GM19035 (cell line): Measurements from ENCODE around the gene LOC101059915.

Source experiments
- ATAC-seq: cut with Tn5 transposase; IDR thresholded peaks from one replicate; pipeline ENCODE4 v1.9.1; 2021; ENCODE audit not compliant: unreplicated experiment

LOC101059915 gene

GRCh38 chrX:71667328-71668247 is at the start of gene LOC101059915:
Gene LOC101059915, plus strand, starts transcription at chrX:71667546.
- no peak for ATAC-seq

GRCh38 chrX:71617742-71618141 is 49.6 kb upstream of the LOC101059915 start:
- ATAC-seq, result no peak

DNA sequence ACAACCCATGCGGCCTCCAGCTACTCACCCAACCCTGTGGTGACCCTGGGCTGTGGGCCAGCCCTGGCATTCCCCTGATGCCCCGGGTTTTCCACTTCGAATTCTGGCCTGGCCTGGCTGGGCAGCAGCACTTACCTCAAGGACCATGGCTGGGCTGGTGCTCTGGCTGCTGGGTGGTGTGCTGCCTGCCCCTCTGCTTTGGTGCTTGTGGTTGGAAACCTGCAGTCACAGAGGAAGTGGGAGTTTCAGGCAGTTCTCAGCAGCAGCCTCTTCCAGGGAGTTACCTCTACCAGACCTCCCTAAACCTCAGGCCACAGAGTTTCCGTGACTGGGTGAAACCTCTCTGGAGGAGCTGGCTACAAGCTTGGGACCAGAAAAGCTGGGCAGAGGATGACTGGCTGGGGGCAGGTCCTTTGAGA is 49.0 kb upstream of the LOC101059915 start, which contains the start of gene CXCR3:
Gene CXCR3 (minus strand): TSS at position 209 of the 419 bp plus-strand sequence. CDS start 62 bp downstream, at position 147.
- ATAC-seq, result peak; percentile 40

GRCh38 chrX:71618787-71619186 is 48.6 kb upstream of the LOC101059915 start:
- no peak for ATAC-seq

DNA sequence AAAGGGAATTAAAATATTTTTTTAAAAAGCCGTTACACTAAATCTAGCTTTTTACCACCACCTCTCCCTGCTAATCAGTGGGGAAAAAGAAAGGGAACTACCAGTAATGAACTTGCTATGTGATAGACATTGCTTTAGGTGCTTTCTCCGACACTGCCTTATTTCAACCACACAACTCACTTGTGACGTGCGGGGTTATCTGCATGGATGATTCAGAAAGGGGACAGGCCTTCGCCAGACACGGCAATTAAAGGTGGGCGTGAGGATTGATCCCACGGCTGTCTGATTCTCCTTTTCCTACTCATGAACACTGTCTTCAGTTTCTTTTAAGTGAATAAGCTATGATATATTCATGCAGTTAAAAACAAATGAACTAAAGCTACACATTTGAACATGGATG is 48.2 kb upstream of the LOC101059915 start:
- no peak for ATAC-seq

DNA sequence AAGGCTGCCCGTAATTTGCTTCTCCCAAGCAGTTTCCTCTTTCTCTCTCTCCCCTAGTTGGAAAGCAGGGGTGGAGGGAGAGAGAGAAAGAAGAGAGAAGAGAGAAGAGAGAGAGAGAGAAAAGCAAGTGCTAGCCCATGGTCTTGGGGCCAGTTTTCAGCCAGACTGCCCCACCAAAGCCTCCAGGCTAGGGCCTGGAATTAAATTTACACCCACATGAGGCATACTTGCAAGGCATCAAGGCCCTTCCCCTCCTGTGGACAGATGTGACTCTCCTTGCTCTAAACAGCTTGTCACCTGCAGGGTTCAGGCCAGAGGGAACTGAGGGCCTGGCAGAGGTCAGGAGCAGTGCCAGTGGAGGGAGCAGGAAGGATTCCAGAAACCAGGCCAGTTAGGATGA is 47.4 kb upstream of the LOC101059915 start:
- no peak for ATAC-seq

GRCh38 chrX:71621603-71622002 is 45.7 kb upstream of the LOC101059915 start:
- no peak for ATAC-seq

- ATAC-seq, result no peak
These were observed 45.2 kb upstream of the LOC101059915 start for GRCh38 chrX:71622032-71622575.

DNA sequence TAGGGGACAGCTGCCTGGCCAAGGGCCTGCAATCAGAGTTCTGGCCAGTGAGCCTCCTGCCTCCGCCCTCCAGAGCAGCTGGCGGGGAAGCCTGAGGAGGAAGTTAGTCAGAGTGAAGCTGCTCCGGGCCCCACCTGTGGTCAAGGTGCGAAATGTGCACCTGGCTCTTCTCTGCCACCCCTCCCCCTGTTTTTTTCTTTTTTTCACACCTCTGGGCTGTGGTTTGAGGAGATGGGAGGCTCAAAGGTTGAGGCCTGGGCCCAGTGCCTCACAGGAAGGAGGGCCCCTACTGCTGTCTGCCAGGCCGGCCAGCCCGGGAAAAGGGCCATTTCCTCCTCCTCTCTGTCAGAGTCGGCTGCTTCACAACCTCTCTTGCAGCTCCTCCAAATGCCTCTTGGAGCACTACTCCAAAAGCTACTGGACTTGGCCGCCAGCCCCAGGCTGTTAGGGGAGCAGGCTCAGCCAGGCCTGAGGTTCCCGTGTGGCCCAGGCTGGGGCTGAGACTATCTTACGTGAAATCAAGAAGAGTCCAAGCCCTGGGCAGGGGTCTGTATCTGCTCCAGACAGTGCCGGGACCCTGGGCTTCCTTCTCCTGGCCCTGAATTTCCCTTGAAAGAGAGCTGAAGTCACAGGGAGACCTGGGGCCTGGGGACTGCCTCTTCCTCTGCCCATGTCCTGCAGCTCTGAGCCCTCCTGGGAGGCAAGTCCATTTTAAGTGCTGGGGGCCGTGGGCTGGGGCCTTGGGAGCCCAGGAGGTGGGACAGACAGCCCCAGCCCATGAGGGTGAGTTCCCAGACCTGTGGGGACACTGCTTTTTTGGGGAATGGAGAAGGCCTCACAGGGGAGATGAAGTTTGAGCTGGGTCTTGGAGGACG is 44.5 kb upstream of the LOC101059915 start:
- peak; percentile 73 for ATAC-seq

DNA sequence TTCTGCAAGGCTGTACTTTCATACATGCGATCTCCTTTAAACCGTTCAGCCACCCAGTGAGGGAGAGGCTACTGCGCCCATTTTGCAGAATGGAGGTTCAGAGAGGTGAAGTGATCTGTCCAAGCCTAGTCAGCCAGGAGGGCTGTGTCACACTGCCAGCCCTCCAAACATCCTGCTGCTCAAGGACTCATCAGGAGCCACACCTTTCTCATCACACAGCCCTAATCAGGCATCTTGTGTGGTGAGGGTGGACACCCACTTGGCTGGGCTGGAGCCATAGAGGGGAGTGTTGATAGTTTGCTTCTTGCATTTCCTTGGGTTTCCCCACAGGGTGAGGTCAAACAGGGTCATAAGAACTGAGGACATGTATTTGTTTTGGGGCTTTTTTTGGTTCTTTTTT is 43.6 kb upstream of the LOC101059915 start:
- peak; percentile 31 for ATAC-seq

DNA sequence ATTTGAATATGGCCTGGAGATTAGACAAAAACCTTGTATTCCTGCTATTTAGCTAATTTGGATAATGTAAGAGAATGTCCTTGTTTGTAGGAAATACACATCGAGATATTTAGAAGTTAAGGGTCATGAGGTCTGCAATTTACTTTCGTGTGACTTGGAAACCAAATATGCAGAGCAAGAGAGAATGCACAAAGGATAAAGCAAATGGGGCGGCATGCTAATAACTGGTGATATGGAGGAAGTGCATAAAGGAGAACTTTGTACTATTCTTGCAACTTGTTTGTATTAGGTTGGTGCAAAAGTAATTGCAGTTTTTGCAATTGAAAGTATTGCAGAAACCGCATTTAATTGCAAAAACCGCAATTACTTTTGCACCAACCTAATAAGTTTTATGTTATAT is 41.9 kb upstream of the LOC101059915 start:
- no peak for ATAC-seq

DNA sequence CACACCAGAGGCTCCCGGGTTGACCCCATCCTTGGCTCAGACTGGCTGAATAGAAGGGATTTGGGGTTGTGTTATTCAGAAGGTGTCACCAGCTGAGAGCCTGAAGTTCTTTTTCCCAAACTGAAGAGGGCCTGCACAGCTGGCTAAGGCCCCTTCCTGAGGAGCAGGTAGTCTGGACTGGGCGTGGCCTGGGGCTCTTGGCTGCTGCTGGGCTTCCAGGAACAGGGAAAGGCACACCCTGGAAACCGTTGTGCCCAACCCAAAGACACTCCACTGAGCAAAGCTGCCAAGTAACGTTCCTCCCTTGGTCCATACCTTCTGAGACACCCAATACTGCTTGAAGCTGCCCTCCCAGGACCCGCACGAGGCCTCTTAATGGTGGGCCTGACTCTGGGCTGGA is 40.8 kb upstream of the LOC101059915 start:
- no peak for ATAC-seq

- ATAC-seq, result no peak
These were observed 39.5 kb upstream of the LOC101059915 start for GRCh38 chrX:71627588-71628404.

DNA sequence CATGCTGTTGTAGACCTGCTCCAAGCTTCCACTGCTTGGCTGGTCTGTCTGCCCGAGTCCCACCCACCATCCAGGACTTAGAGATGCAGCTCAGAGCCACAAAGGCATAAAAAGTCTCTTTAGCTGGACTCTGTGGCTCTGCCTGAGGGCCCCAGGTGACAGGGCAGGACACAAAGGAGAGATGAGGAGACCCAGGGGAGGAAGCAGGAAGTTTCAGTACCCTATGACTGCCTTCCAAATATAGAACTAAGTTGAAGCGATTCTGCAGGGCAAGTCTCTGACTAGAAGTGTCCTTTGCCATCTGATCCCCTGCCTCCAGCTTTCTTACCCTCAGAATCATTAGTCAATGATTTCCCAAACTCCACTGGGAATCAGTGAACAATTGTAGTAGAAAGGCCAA is 37.9 kb upstream of the LOC101059915 start:
- peak; percentile 72 for ATAC-seq

- no peak for ATAC-seq
These were observed 34.3 kb upstream of the LOC101059915 start for GRCh38 chrX:71632923-71633657.

- ATAC-seq, result no peak
These were observed 33.0 kb upstream of the LOC101059915 start for GRCh38 chrX:71634366-71634765.

- ATAC-seq, result no peak
These were observed 30.7 kb upstream of the LOC101059915 start for GRCh38 chrX:71636438-71637252.

DNA sequence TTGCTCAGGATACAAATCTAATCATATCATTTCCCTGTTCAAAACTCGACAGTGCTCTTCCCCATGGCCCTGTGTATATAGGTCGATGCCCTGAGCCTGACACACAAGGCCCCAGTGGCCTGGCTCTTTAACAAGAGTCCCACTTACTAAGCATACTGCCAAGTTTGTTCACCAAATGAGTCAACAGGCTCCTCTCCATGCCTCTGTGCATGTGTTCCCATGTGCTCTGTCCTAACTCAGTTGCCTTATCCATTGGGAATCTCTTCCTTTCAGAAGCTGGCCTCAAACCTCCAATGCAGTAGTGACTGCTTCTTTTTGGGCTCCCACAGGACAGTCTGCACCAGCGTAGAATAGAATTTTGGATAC is 30.1 kb upstream of the LOC101059915 start:
- ATAC-seq, result no peak

GRCh38 chrX:71637848-71638247 is 29.5 kb upstream of the LOC101059915 start:
- ATAC-seq, result peak; percentile 59
